NCI-H82 (cell line): ENCODE measurements around the gene SLC25A18.
A peak's percentile ranks its signal among the peaks of the same experiment; 100 is the strongest.
"Not testable (repeated sequence)": the region's sequence is repeated elsewhere in the genome, so short reads cannot be mapped to it uniquely, and the experiment has no call there.

ENCODE experiments used
- DNase-seq: peaks from one replicate; lab custom pipeline; 2025; lab: John Stamatoyannopoulos, UW

Gene SLC25A18

GRCh38 chr22:17562906-17563870 is at the start of gene SLC25A18:
Gene SLC25A18, plus strand, starts transcription at chr22:17563498. Its CDS starts 16,447 bp downstream, at chr22:17579945.
- peak; percentile 49 for DNase-seq

- DNase-seq = no peak
Measured at GRCh38 chr22:17513612-17514011, 49.7 kb upstream of the SLC25A18 start.

GRCh38 chr22:17514084-17514483 is 49.2 kb upstream of the SLC25A18 start:
- no peak for DNase-seq

- DNase-seq = no peak
Measured at GRCh38 chr22:17518406-17518805, 44.9 kb upstream of the SLC25A18 start.

GRCh38 chr22:17521971-17522370 is 41.3 kb upstream of the SLC25A18 start:
- not testable (repeated sequence) for DNase-seq

GRCh38 chr22:17523925-17524324 is 39.4 kb upstream of the SLC25A18 start:
- DNase-seq = no peak

- DNase-seq = no peak
Measured at GRCh38 chr22:17536269-17536668, 27.0 kb upstream of the SLC25A18 start.

GRCh38 chr22:17537155-17537554 is 26.1 kb upstream of the SLC25A18 start:
- DNase-seq = peak; percentile 10

GRCh38 chr22:17540481-17540880 is 22.8 kb upstream of the SLC25A18 start:
- peak; percentile 37 for DNase-seq

- no peak for DNase-seq
Measured at GRCh38 chr22:17541476-17541875, 21.8 kb upstream of the SLC25A18 start.

- DNase-seq = no peak
Measured at GRCh38 chr22:17542452-17542851, 20.8 kb upstream of the SLC25A18 start.

GRCh38 chr22:17548010-17548755 is 15.1 kb upstream of the SLC25A18 start:
- DNase-seq = no peak

GRCh38 chr22:17548756-17549035 is 14.6 kb upstream of the SLC25A18 start:
- DNase-seq = no peak

- DNase-seq = no peak
Measured at GRCh38 chr22:17549183-17549582, 14.1 kb upstream of the SLC25A18 start.

- DNase-seq = no peak
Measured at GRCh38 chr22:17549655-17550054, 13.6 kb upstream of the SLC25A18 start.

GRCh38 chr22:17552737-17553136 is 10.6 kb upstream of the SLC25A18 start:
- no peak for DNase-seq

GRCh38 chr22:17554814-17555213 is 8.5 kb upstream of the SLC25A18 start:
- peak; percentile 68 for DNase-seq

GRCh38 chr22:17559188-17559587 is 4.1 kb upstream of the SLC25A18 start:
- no peak for DNase-seq

- no peak for DNase-seq
Measured at GRCh38 chr22:17563936-17564391, 666 bp downstream of the SLC25A18 start.

GRCh38 chr22:17566016-17566687 is 2.9 kb downstream of the SLC25A18 start:
- DNase-seq = not testable (repeated sequence)

GRCh38 chr22:17566776-17567175 is 3.5 kb downstream of the SLC25A18 start:
- no peak for DNase-seq

GRCh38 chr22:17569971-17570511 is 6.7 kb downstream of the SLC25A18 start:
- no peak for DNase-seq
